Colonic mucosa (tissue), 4 donors: ENCODE results near the gene MRPS16. TPM values are rescaled to one million over a fixed set of nuclear protein-coding genes. Genes with fewer than 3 reads are reported as not detected.

Source experiments
- DNase-seq: peaks from one replicate; pipeline ENCODE4 v3.0.0-alpha.2; 2020
- H3K27ac ChIP-seq: fragments of 200-600 bp; one replicate; pipeline ENCODE4 v1.8.0; 2021
- H3K27me3 ChIP-seq: fragments of 200-600 bp; one replicate; pipeline ENCODE4 v1.8.0; 2021
- H3K36me3 ChIP-seq: fragments of 200-600 bp; one replicate; pipeline ENCODE4 v1.8.0; 2021
- H3K4me1 ChIP-seq: fragments of 200-600 bp; one replicate; pipeline ENCODE4 v1.8.0; 2021; ENCODE audit warnings: mild to moderate bottlenecking
- H3K4me3 ChIP-seq: fragments of 200-600 bp; one replicate; pipeline ENCODE4 v1.8.0; 2021
- H3K9ac ChIP-seq, 2 donors: one replicate each; pipeline ENCODE4 v1.7.0; 2013; ENCODE audit warnings: control low read depth in 2 of 2, low read depth in 2 of 2, low read length in 2 of 2
- H3K9me3 ChIP-seq: fragments of 200-600 bp; one replicate; pipeline ENCODE4 v1.8.0; 2021
- intact Hi-C: fragments of 100-400 bp; cut with DNase I; formaldehyde crosslinking; loops from one replicate; pipeline ENCODE4 v1.14.1; 2022
- total RNA-seq, 2 donors: library from RNA; stranded (reverse); fragmentation: NEBNext Ultra II Directional in 1 of 2; extraction: Animal tissue kit (Norgen Biotek cat#: 25700) in 1 of 2; gene quantifications; one replicate each; pipeline ENCODE4 v1.2.1, GENCODE V29; 2021
- TF ChIP-seq, protein P1 (sequence below): fragments of 200-600 bp; IDR thresholded peaks from one replicate; pipeline ENCODE4 v1.8.0; 2022; ENCODE audit warnings: antibody characterized with exemption, mild to moderate bottlenecking
- donor health status: healthy.
- donor health status: DM: no; HTN: no; CAD: no.
- donor health status: DM: no; HTN: no; CAD: no.

MRPS16 gene
- total RNA-seq, 2 donors from 2014 or later, result 90.5 to 155 TPM

DNA sequence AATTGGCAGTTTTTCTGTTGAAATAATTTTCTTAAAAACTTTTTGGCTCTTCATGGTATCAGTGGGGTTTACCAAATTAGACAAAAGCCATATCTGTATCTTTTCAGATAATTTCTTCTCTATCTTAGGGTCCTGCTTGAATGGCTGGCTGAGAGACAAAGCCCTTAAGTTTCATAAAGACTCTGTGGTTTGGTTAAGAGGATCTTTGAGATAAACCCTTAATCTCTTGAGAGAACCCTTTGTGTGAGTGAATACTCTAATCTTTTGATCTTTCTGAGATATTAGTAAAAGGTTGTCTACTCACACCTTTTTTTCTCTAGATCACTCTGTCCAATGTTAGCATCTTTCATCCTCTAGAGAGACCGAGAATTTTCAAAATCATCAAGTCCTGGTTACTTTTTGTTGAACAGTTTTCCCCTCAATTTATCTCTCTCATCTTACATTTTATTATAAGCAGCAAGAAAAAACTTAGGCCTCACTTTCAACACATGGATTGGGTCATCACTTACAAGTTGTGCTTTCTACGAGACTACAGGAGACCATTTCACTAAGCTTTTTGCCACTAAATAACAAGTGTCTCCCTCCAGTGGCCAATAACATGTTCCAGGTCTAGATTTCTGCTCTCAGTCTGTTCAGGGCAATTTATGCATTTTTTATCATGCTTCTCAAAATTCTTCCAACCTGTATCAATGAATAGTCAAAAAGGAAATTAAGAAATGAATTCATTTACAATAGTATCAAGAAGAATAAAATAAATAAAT, 33.8 kb downstream of the MRPS16 start:
- no peak overlapping the region for H3K4me3 ChIP-seq
- no peak overlapping the region for H3K9ac ChIP-seq
- DNase-seq, result no peak
- no peaks in the 10 kb centered on the region for H3K9me3 ChIP-seq
- no peaks in the 10 kb centered on the region for H3K4me1 ChIP-seq
- TF ChIP-seq, protein P1, sequence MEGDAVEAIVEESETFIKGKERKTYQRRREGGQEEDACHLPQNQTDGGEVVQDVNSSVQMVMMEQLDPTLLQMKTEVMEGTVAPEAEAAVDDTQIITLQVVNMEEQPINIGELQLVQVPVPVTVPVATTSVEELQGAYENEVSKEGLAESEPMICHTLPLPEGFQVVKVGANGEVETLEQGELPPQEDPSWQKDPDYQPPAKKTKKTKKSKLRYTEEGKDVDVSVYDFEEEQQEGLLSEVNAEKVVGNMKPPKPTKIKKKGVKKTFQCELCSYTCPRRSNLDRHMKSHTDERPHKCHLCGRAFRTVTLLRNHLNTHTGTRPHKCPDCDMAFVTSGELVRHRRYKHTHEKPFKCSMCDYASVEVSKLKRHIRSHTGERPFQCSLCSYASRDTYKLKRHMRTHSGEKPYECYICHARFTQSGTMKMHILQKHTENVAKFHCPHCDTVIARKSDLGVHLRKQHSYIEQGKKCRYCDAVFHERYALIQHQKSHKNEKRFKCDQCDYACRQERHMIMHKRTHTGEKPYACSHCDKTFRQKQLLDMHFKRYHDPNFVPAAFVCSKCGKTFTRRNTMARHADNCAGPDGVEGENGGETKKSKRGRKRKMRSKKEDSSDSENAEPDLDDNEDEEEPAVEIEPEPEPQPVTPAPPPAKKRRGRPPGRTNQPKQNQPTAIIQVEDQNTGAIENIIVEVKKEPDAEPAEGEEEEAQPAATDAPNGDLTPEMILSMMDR, result no peak
- H3K27ac ChIP-seq, result no peak overlapping the region
- no peaks in the 10 kb centered on the region for H3K27me3 ChIP-seq
- intact Hi-C loops, result no loop called here
- H3K36me3 ChIP-seq, result no peaks in the 10 kb centered on the region

DNA sequence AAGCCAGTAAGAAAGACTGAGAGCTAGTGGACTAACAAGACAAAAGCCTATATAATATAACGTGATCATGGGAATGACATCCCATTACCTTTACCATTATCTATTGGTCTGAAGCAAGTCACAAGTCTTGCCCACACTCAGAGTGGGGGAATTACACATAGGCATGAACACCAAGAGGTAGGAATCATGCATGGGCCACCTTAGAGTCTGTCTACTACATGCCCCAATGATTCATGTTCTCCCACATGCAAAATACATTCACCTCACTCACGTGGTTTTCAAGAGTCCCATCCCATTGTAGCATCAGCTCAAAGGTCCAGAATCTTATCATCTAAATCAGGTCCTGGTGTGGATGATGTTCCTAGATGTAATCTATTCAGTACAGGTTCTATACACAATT, 34.8 kb downstream of the MRPS16 start:
- Histone ChIP-seq H3K9ac (no peak overlapping the region), H3K36me3 (no peaks in the 10 kb centered on the region), H3K27ac (no peak overlapping the region), H3K9me3 (no peaks in the 10 kb centered on the region), H3K4me1 (no peaks in the 10 kb centered on the region), H3K27me3 (no peaks in the 10 kb centered on the region), H3K4me3 (no peak overlapping the region)
- intact Hi-C loops, result no loop called here
- TF ChIP-seq, protein P1, result no peak
- no peak for DNase-seq

DNA sequence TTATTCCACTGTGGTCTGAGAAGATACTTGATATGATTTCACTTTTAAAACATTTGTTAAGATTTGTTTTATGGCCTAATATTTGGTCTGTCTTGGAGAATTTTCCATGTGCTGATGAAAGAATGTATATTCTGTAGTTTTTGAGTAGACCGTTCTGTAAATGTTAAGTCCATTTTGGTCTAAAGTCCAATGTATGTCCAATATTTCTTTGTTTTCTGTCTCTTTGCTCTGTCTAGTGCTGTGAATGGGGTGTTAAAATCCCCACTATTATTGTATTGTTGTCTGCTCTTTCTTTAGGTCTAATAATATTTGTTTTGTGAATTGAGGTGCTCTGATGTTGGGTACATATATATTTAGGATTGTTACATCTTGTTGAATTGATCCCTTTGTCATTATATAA, 36.7 kb downstream of the MRPS16 start:
- no peaks in the 10 kb centered on the region for H3K36me3 ChIP-seq
- TF ChIP-seq, protein P1, result no peak
- intact Hi-C loops, result no loop called here
- no peaks in the 10 kb centered on the region for H3K4me1 ChIP-seq
- H3K9me3 ChIP-seq, result no peaks in the 10 kb centered on the region
- no peak overlapping the region for H3K27ac ChIP-seq
- no peaks in the 10 kb centered on the region for H3K27me3 ChIP-seq
- DNase-seq, result no peak
- no peak overlapping the region for H3K4me3 ChIP-seq
- H3K9ac ChIP-seq, result no peak overlapping the region

DNA sequence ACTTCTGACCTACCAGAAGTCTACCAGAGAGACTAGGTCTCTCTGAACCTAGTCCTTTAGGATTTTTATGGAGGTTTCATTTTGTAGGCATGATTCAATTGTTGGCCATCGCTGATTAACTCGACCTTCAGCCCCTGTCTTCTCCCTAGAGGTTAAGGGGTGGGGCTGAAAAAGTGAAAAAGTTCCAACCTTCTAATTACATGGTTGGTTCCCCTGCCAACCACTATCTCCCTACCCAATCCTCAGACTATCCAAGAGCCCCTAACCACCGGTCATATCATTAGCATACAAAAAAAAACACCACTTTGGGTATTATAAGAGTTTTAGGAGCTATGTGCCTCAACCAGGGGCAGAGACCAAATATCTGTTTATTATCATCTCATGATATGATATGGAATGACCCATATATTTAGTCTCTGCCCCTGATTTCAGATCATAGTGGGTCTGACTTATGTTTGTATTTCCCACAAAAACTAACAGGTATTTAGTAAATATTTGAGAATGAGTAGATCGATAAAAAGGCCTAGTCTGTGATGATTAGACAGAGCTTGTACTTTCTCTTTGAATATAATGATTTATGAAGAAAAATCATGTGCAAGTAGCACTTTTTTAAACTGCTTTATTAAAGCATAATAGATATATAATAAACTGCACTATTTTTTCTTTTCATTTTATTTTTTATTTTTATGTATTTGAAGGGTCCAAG, 41.2 kb downstream of the MRPS16 start:
- H3K9me3 ChIP-seq, result no peaks in the 10 kb centered on the region
- H3K4me3 ChIP-seq, result no peak overlapping the region
- TF ChIP-seq, protein P1, result no peak
- H3K9ac ChIP-seq, result no peak overlapping the region
- no peaks in the 10 kb centered on the region for H3K4me1 ChIP-seq
- intact Hi-C loops, result no loop called here
- no peak overlapping the region for H3K27ac ChIP-seq
- H3K36me3 ChIP-seq, result no peaks in the 10 kb centered on the region
- no peaks in the 10 kb centered on the region for H3K27me3 ChIP-seq
- no peak for DNase-seq

DNA sequence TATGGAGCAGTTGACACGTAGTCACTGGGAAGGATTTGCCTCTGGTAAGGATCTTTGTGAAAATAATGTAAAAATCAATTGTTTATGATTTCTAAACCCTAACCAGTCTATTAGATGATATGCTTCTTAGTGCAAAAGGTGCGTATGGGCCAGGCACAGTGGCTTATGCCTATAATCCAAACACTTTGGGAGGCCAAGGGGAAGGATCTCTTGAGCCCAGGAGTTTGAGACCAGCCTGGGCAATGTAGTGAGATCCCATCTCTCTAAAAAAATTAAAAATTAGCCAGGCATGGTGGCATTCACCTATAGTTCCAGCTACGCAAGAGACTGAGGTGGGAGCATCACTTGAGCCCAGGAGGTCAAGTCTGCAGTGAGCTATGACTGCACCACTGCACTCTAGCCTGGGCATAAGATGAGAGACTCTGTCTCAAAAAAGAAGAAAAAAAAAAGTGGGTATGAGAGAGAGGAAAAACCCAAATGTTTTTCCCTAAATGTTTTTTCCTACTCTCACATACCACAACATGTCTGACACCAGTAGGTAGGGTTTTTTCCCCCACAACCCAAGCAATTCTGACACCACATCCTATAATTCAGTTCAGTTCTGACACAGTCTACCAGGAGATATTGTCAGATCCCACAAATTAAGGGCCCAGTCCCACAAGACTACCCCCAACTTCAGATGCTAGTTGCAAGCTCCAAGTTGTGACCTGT, 41.9 kb downstream of the MRPS16 start:
- no peaks in the 10 kb centered on the region for H3K27me3 ChIP-seq
- TF ChIP-seq, protein P1, result no peak
- no peaks in the 10 kb centered on the region for H3K4me1 ChIP-seq
- DNase-seq, result no peak
- no peak overlapping the region for H3K9ac ChIP-seq
- intact Hi-C loops, result no loop called here
- H3K36me3 ChIP-seq, result no peaks in the 10 kb centered on the region
- no peak overlapping the region for H3K4me3 ChIP-seq
- H3K27ac ChIP-seq, result no peak overlapping the region
- no peaks in the 10 kb centered on the region for H3K9me3 ChIP-seq
